Prostate gland (tissue), 2 donors: Measurements from ENCODE around the gene CNOT8. TPM values are rescaled to one million over a fixed set of nuclear protein-coding genes. Genes with fewer than 3 reads are reported as not detected.
A peak's percentile ranks its signal among the peaks of the same experiment; 100 is the strongest.

ENCODE experiments used
- DNase-seq: peaks from one replicate; pipeline ENCODE4 v3.0.0-alpha.2; 2019; ENCODE audit warnings: low spot score
- H3K27ac ChIP-seq, 2 donors: fragments of 200-600 bp; sonication (generic); 2 replicates each; pipeline ENCODE4 v1.5.1; 2017 to 2019
- H3K27me3 ChIP-seq: fragments of 200-600 bp; sonication (generic); replicated peaks from 2 replicates; pipeline ENCODE4 v1.5.1; 2019; ENCODE audit not compliant: insufficient read depth
- H3K36me3 ChIP-seq, 2 donors: fragments of 200-600 bp; sonication (generic); 1 replicate in 1 of 2; 2 replicates in 1 of 2; pipeline versions ENCODE4 v1.5.1 to v1.8.1; 2017 to 2019
- H3K4me1 ChIP-seq: fragments of 200-600 bp; sonication (generic); replicated peaks from 2 replicates; pipeline ENCODE4 v1.5.1; 2019
- H3K4me3 ChIP-seq, 2 donors: fragments of 200-600 bp; sonication (generic); 2 replicates each; pipeline ENCODE4 v1.5.1; 2017 to 2019
- H3K9me3 ChIP-seq: fragments of 200-600 bp; sonication (generic); 2 replicates; pipeline ENCODE4 v1.5.1; 2017
- POLR2A ChIP-seq: fragments of 450-650 bp; IDR thresholded peaks from one replicate; pipeline ENCODE4 v1.6.1; 2016; ENCODE audit warnings: antibody characterized with exemption, mild to moderate bottlenecking
- POLR2AphosphoS5 ChIP-seq: sonication (generic); formaldehyde crosslinking; IDR thresholded peaks from one replicate; pipeline ENCODE4 v1.6.1; 2017; ENCODE audit warnings: antibody characterized with exemption
- WGBS: methylation state at CpG from one replicate; pipeline ENCODE4 v1.1.5; 2018; 5-methylcytosine and 5-hydroxymethylcytosine counted together
- intact Hi-C: fragments of 100-400 bp; cut with DNase I; formaldehyde crosslinking; loops from one replicate; pipeline ENCODE4 v1.14.2; 2022
- total RNA-seq, 2 donors: library from RNA; depleted of rRNA; stranded (reverse); fragments of >200 nt; gene quantifications; one replicate each; pipeline ENCODE4 v1.1.0, GENCODE V29; 2016
- TF ChIP-seq, protein P1 (sequence below), 4 experiments: fragments of 200-600 bp in 2 of 4; fragments of 450-650 bp in 2 of 4; sonication (generic) in 2 of 4; IDR thresholded peaks; 1 replicate in 3 of 4; 2 replicates in 1 of 4; pipeline ENCODE4 v1.5.1; 2016 to 2019; ENCODE audit warnings: antibody characterized with exemption in 4 of 4, mild to moderate bottlenecking in 2 of 4, moderate library complexity in 2 of 4

The CNOT8 gene
- total RNA-seq, 2 donors from 2014 or later = 46.3 to 95.2 TPM

DNA sequence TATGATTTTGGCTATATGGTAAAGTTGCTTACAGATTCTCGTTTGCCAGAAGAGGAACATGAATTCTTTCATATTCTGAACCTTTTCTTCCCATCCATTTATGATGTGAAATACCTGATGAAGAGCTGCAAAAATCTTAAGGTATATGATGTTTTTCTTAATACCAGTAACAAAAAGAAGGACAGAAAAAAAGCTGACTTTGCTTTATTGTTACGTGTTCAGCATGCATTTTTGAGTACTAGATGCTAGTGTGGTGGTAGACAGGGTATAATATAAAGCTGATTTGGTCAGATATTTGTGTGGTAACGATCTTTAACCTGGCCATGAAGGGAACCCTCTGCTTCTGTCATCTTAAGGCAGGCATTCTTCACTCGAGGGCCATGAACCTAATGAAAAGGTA is 13.3 kb downstream of the CNOT8 start:
- no peaks in the 10 kb centered on the region for H3K27me3 ChIP-seq
- no peaks in the 10 kb centered on the region for H3K4me1 ChIP-seq
- no peaks in the 10 kb centered on the region for H3K9me3 ChIP-seq
- H3K36me3 ChIP-seq = no peaks in the 10 kb centered on the region
- DNase-seq = no peak
- no peak overlapping the region for H3K4me3 ChIP-seq
- intact Hi-C loops = no loop called here
- 94% methylated on average over 4 of the region's 4 CpGs for WGBS
- TF ChIP-seq POLR2AphosphoS5 = no peak
- no peak for TF ChIP-seq POLR2A
- TF ChIP-seq, protein P1, sequence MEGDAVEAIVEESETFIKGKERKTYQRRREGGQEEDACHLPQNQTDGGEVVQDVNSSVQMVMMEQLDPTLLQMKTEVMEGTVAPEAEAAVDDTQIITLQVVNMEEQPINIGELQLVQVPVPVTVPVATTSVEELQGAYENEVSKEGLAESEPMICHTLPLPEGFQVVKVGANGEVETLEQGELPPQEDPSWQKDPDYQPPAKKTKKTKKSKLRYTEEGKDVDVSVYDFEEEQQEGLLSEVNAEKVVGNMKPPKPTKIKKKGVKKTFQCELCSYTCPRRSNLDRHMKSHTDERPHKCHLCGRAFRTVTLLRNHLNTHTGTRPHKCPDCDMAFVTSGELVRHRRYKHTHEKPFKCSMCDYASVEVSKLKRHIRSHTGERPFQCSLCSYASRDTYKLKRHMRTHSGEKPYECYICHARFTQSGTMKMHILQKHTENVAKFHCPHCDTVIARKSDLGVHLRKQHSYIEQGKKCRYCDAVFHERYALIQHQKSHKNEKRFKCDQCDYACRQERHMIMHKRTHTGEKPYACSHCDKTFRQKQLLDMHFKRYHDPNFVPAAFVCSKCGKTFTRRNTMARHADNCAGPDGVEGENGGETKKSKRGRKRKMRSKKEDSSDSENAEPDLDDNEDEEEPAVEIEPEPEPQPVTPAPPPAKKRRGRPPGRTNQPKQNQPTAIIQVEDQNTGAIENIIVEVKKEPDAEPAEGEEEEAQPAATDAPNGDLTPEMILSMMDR (IDR thresholded peaks at IDR 0.05) = no peak
- H3K27ac ChIP-seq = no peak overlapping the region

DNA sequence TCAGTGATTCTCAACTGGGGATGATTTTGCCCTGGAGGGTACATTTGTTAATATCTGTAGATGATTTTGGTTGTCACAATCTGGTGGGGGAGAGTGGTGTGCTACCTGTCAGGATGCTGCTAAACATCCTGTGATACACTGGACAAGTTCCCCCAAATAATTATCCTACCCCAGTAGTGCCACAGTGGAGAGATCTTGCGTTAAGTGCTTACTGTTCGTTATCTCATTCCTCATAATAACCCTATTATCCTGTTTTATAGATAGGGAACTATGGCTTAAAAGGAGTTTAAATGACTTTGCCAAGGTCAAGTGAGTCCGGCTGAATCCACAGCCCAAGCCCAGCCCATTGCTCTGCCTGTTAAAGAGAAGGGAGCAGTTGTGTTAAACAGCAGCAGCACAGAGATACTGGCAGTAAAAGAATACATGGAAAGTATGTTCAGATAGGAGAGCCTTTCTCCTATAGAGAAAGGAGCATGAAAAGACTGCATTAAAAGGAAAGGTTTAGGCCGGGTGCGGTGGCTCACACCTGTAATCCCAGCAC is 15.4 kb downstream of the CNOT8 start:
- H3K36me3 ChIP-seq = no peaks in the 10 kb centered on the region
- no peaks in the 10 kb centered on the region for H3K9me3 ChIP-seq
- H3K27me3 ChIP-seq = no peaks in the 10 kb centered on the region
- DNase-seq = no peak
- intact Hi-C loops = no loop called here
- TF ChIP-seq, protein P1 (IDR thresholded peaks at IDR 0.05) = no peak
- TF ChIP-seq POLR2A (no peak), POLR2AphosphoS5 (no peak)
- H3K4me3 ChIP-seq = no peak overlapping the region
- no peaks in the 10 kb centered on the region for H3K4me1 ChIP-seq
- H3K27ac ChIP-seq = peak overlapping the region in 1 of 2 donors; percentile 69
- WGBS = 79% methylated on average over 5 of the region's 5 CpGs

DNA sequence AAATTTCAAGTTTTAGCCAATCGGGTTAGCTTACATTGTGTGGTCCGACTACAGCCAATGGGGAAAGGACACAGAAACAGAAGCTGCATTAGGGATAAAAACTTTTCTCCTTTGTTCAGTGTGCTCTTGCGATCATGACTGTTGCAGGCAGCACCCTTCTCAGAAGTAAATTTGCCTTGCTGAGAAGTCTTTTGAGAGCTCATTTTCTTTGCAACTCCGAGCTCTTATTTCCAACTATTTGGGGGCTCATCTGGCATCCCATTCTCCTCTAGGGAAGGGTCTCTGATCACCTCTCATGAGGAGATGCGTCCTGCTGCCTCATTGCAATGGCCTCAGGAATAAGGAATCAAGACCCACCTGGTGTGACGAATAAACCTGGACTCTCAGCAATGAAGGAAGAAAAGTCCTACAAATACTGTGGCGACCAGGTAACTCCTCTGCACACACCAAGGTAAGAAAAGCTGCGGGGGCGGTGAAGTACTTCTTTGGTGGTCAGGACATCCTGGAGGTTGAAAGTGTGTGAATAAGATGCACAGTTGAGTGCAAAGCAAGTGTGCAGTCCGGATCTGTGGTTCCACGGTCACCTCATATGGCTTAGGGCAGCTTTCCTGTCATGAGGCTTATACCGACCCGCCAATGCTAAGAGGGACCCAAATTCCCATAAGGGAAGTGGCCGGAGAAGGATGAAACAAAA is 20.4 kb downstream of the CNOT8 start:
- Histone ChIP-seq H3K4me3 (no peak overlapping the region), H3K36me3 (no peaks in the 10 kb centered on the region), H3K27me3 (no peaks in the 10 kb centered on the region), H3K27ac (no peak overlapping the region), H3K4me1 (no peaks in the 10 kb centered on the region), H3K9me3 (no peaks in the 10 kb centered on the region)
- intact Hi-C loops = no loop called here
- whole genome bisulfite sequencing = 97% methylated on average over 14 of the region's 14 CpGs
- TF ChIP-seq, protein P1 (IDR thresholded peaks at IDR 0.05) = no peak
- no peak for TF ChIP-seq POLR2A
- TF ChIP-seq POLR2AphosphoS5 = no peak
- no peak for DNase-seq

DNA sequence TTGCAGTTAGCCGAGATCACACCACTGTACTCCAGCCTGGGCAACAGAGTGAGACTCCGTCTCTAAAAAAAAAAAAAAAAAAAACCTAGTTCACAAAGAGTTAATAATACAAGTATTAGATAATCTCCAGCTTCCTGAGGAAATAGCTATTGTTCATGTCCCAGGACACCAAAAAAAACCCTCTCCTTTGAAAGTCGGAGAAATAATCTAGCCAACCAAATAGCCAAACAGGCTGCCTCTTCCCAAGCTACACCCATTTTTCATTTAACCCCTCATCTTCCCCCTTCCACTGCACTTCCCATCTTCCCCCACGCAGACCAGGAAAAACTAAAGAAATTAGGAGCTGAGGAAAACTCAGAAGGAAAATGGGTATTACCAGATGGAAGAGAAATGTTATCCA is 23.6 kb downstream of the CNOT8 start:
- WGBS = 75% methylated on average over 4 of the region's 4 CpGs
- H3K4me3 ChIP-seq = no peak overlapping the region
- no peaks in the 10 kb centered on the region for H3K9me3 ChIP-seq
- no peaks in the 10 kb centered on the region for H3K36me3 ChIP-seq
- DNase-seq = no peak
- H3K4me1 ChIP-seq = no peaks in the 10 kb centered on the region
- intact Hi-C loops = no loop called here
- TF ChIP-seq POLR2A (no peak), POLR2AphosphoS5 (no peak)
- TF ChIP-seq, protein P1 (IDR thresholded peaks at IDR 0.05) = no peak
- H3K27me3 ChIP-seq = no peaks in the 10 kb centered on the region
- no peak overlapping the region for H3K27ac ChIP-seq

DNA sequence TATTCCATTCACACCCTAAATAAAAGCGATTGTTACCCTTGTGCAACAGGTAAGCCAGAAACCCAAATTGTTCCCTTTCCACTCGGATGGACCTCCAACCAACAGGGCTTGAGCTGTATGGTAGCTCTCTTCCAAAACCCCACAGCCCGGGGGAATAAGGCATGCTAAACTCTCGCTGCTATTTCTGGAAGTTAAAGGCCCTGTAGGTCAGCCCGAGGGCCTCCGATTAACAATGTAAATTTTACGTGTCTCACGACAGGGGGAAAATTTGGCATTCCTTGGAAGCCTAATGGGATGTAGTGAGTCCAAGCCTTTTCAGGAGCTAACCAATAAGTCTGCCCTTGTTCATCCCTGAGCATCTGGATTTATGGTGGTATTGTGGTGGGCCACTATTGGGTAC is 26.0 kb downstream of the CNOT8 start:
- Histone ChIP-seq H3K27me3 (no peaks in the 10 kb centered on the region), H3K4me1 (no peaks in the 10 kb centered on the region), H3K27ac (no peak overlapping the region), H3K36me3 (peaks cover 0 to 4% of the 10 kb centered on the region in 2 donors), H3K4me3 (no peak overlapping the region), H3K9me3 (no peaks in the 10 kb centered on the region)
- 90% methylated on average over 8 of the region's 8 CpGs for WGBS
- no peak for DNase-seq
- intact Hi-C loops = no loop called here
- no peak for TF ChIP-seq POLR2A
- TF ChIP-seq, protein P1 (IDR thresholded peaks at IDR 0.05) = no peak
- TF ChIP-seq POLR2AphosphoS5 = no peak
